GM12878 (cell line): Measurements from ENCODE around the gene B4GALT3. TPM values are rescaled to one million over a fixed set of nuclear protein-coding genes. Genes with fewer than 3 reads are reported as not detected.

Experiments
- ATAC-seq: fragments of 200-7000 bp; cut with Tn5 transposase; 3 replicates; pipeline ENCODE4 v1.9.1; 2020; ENCODE audit warnings: mild to moderate bottlenecking, moderate library complexity
- BruUV-seq: library from RNA; stranded (reverse); fragments of 400-500 nt; replicated peaks from 2 replicates; lab custom pipeline; 2021; lab: Mats Ljungman, UMichigan
- CTCF ChIA-PET: fragments of 300-600 bp; sonication (Branson Sonifier 250); formaldehyde crosslinking; extraction: SDS; loops from one replicate; lab custom pipeline; 2021; ENCODE audit warnings: inconsistent platforms; lab: Yijun Ruan, JAX
- POLR2A ChIA-PET: fragments of 350-600 bp; formaldehyde crosslinking; extraction: SDS; loops from one replicate; lab custom pipeline; 2021; ENCODE audit warnings: inconsistent platforms; lab: Charles Lee
- RAD21 ChIA-PET: fragments of 300-600 bp; sonication (Branson Sonifier 250); formaldehyde crosslinking; loops from one replicate; lab custom pipeline; 2023; ENCODE audit warnings: antibody characterized with exemption; ENCODE audit not compliant: unreplicated experiment; lab: Charles Lee
- SMC1A ChIA-PET: fragments of 300-600 bp; sonication (Branson Sonifier 250); formaldehyde crosslinking; loops from one replicate; lab custom pipeline; 2023; ENCODE audit not compliant: unreplicated experiment, uncharacterized antibody; lab: Charles Lee
- DNase-seq: peaks from one replicate; pipeline ENCODE4 v3.0.0-alpha.2; 2011; ENCODE audit warnings: low read depth, low spot score
- FAIRE-seq: peaks from 3 replicates; lab custom pipeline; 2011; peaks lifted over from hg19 to GRCh38; lab: Jason Lieb, UNC
- H2AFZ ChIP-seq: 2 replicates; pipeline ENCODE4 v1.6.0; 2011; ENCODE audit warnings: low read depth, low read length, control low read depth; ENCODE audit not compliant: control insufficient read depth
- H3K27ac ChIP-seq: 2 replicates; pipeline ENCODE4 v1.5.1; 2011; ENCODE audit warnings: control low read depth; ENCODE audit not compliant: control insufficient read depth, insufficient read depth
- H3K27me3 ChIP-seq, 2 experiments: replicated peaks in 1 of 2; 2 replicates each; pipeline versions ENCODE4 v1.6.0 to v1.6.1; 2011; ENCODE audit warnings: low read length in 1 of 2; ENCODE audit not compliant: control insufficient read depth in 2 of 2, insufficient read depth in 2 of 2
- H3K36me3 ChIP-seq, 2 experiments: 2 replicates each; pipeline ENCODE4 v1.5.1; 2011; ENCODE audit warnings: low read length in 1 of 2; ENCODE audit not compliant: control insufficient read depth in 2 of 2, insufficient read depth in 2 of 2
- H3K4me1 ChIP-seq: 2 replicates; pipeline ENCODE4 v1.6.1; 2011; ENCODE audit warnings: mild to moderate bottlenecking, low read length, moderate library complexity, mixed read lengths; ENCODE audit not compliant: control insufficient read depth, insufficient read depth
- H3K4me2 ChIP-seq: 2 replicates; pipeline ENCODE4 v1.6.0; 2011; ENCODE audit warnings: control low read depth; ENCODE audit not compliant: control insufficient read depth, insufficient read depth
- H3K4me3 ChIP-seq: fragments of 200-600 bp; sonication (generic); 2 replicates; pipeline ENCODE4 v1.5.1; 2016
- H3K79me2 ChIP-seq: 2 replicates; pipeline ENCODE4 v1.6.0; 2011; ENCODE audit warnings: low read length; ENCODE audit not compliant: control insufficient read depth, insufficient read depth
- H3K9ac ChIP-seq: 2 replicates; pipeline ENCODE4 v1.8.0; 2011; ENCODE audit warnings: low read length, control low read depth, mixed read lengths; ENCODE audit not compliant: control insufficient read depth, insufficient read depth
- H3K9me3 ChIP-seq: replicated peaks from 3 replicates; pipeline ENCODE4 v1.5.1; 2011; ENCODE audit warnings: mild to moderate bottlenecking, low read length; ENCODE audit not compliant: control insufficient read depth, insufficient read depth
- H4K20me1 ChIP-seq: 2 replicates; pipeline ENCODE4 v1.6.0; 2011; ENCODE audit not compliant: control insufficient read depth, insufficient read depth
- BHLHE40 ChIP-seq, 2 experiments: fragments of 450-650 bp in 1 of 2; IDR thresholded peaks; 2 replicates each; pipeline ENCODE4 v1.6.1; 2011 to 2017; ENCODE audit warnings: low read depth in 2 of 2, borderline replicate concordance in 1 of 2, improper control_type of control experiment in 1 of 2, low read length in 1 of 2, mild to moderate bottlenecking in 1 of 2
- E2F4 ChIP-seq: IDR thresholded peaks from 2 replicates; pipeline ENCODE4 v1.6.1; 2012; ENCODE audit warnings: low read depth, low read length, improper control_type of control experiment
- EGR1 ChIP-seq, 2 experiments: IDR thresholded peaks; 1 replicate in 1 of 2; 2 replicates in 1 of 2; pipeline ENCODE4 v1.6.1; 2011 to 2012; ENCODE audit warnings: low read depth in 2 of 2, low read length in 2 of 2, borderline replicate concordance in 1 of 2, mild to moderate bottlenecking in 1 of 2, moderate library complexity in 1 of 2
- IKZF1 ChIP-seq: fragments of 450-650 bp; conservative IDR thresholded peaks from 2 replicates; pipeline ENCODE4 v1.6.1; 2017; ENCODE audit warnings: antibody characterized with exemption, mild to moderate bottlenecking
- IKZF2 ChIP-seq, 2 experiments: fragments of 450-650 bp; IDR thresholded peaks; 2 replicates each; pipeline ENCODE4 v1.6.1; 2017; ENCODE audit warnings: mild to moderate bottlenecking in 2 of 2, moderate library complexity in 2 of 2
- KDM1A ChIP-seq: fragments of 200-600 bp; sonication (generic); IDR thresholded peaks from 2 replicates; pipeline ENCODE4 v1.6.1; 2016; ENCODE audit warnings: borderline replicate concordance
- MEF2B ChIP-seq: fragments of 450-650 bp; IDR thresholded peaks from 2 replicates; pipeline ENCODE4 v1.6.1; 2018; ENCODE audit warnings: mild to moderate bottlenecking, moderate library complexity; ENCODE audit not compliant: partially characterized antibody, poor library complexity, severe bottlenecking
- MLLT1 ChIP-seq: fragments of 450-650 bp; IDR thresholded peaks from 2 replicates; pipeline ENCODE4 v1.6.1; 2016; ENCODE audit warnings: mild to moderate bottlenecking
- RAD21 ChIP-seq: IDR thresholded peaks from 2 replicates; pipeline ENCODE4 v1.6.1; 2011; ENCODE audit warnings: mild to moderate bottlenecking, low read depth, low read length, moderate library complexity; ENCODE audit not compliant: insufficient read depth
- RELB ChIP-seq: fragments of 450-650 bp; IDR thresholded peaks from 2 replicates; pipeline ENCODE4 v1.6.1; 2017; ENCODE audit warnings: low read depth, mild to moderate bottlenecking, moderate library complexity
- SPI1 ChIP-seq: IDR thresholded peaks from 2 replicates; pipeline ENCODE4 v1.6.1; 2011; ENCODE audit warnings: low read depth, mild to moderate bottlenecking, low read length, moderate library complexity, borderline replicate concordance; ENCODE audit not compliant: insufficient read depth
- SREBF2 ChIP-seq: IDR thresholded peaks from 2 replicates; pipeline ENCODE4 v1.6.1; 2012; ENCODE audit warnings: mild to moderate bottlenecking, low read length
- STAT3 ChIP-seq: IDR thresholded peaks from 2 replicates; pipeline ENCODE4 v1.6.1; 2011; ENCODE audit warnings: low read depth, low read length, improper control_type of control experiment
- WGBS: methylation state at CpG from one replicate; pipeline ENCODE4 v1.1.6; 2016; ENCODE audit warnings: low lambda C conversion rate; ENCODE audit not compliant: insufficient replicate concordance, insufficient coverage; ENCODE audit errors: missing lambda C conversion rate; 5-methylcytosine and 5-hydroxymethylcytosine counted together
- in situ Hi-C: fragments of 300-500 bp; cut with MboI; formaldehyde crosslinking; loops from 9 replicates; pipeline ENCODE4 v1.14.3; 2018; ENCODE audit warnings: mixed read lengths
- intact Hi-C: fragments of 100-400 bp; cut with micrococcal nuclease; formaldehyde crosslinking; loops from one replicate; pipeline ENCODE4 v1.14.2; 2022; ENCODE audit not compliant: unreplicated experiment
- polyA plus RNA-seq, 11 experiments: library from polyadenylated mRNA; depleted of rRNA in 4 of 11; unstranded in 6 of 11; stranded (reverse) in 5 of 11; fragments of >200 nt; fragmentation: Nextera tagmentation in 4 of 11; fragmentation: Illumina TruSeq in 1 of 11; extraction: Ambion mirVana in 4 of 11; extraction: Trizol in 1 of 11; gene quantifications; 1 replicate in 1 of 11; 2 replicates in 10 of 11; pipeline versions ENCODE4 v1.2.1 to v1.2.3, GENCODE V29; 2011 to 2016; ENCODE audit warnings: inconsistent platforms in 2 of 11, missing spikeins in 2 of 11, low read depth in 1 of 11
- total RNA-seq, 4 experiments: library from RNA; depleted of rRNA in 3 of 4; stranded (reverse); fragments of >200 nt in 3 of 4; fragmentation: Illumina TruSeq in 1 of 4; extraction: Trizol in 1 of 4; gene quantifications; 2 replicates each; pipeline versions ENCODE4 v1.2.1 to v1.2.3, GENCODE V29; 2013 to 2021

Gene B4GALT3
- total and polyA plus RNA-seq, 10 of the 15 experiments (the other 5 are each of a cell fraction or from before 2014, with no cell fraction given) = 27.1 to 58.9 (median 42.6) TPM

- TF ChIP-seq IKZF1 (peak; percentile 92), IKZF2 (IDR thresholded peaks at IDR 0.05) (peak; percentile 85 to 86; a peak in 3 of 4 replicates), BHLHE40 (IDR thresholded peaks at IDR 0.05; ENCODE audit: borderline replicate concordance in 1 of 2, low read depth in 2 of 2, low read length in 1 of 2) (peak; percentile 19 to 45; a peak in 1 of 4 replicates), E2F4 (no peak), RAD21 (no peak), SPI1 (peak; percentile 94), RELB (peak; percentile 70)
These were observed 17.9 kb upstream of the B4GALT3 start (continued) for GRCh38 chr1:161195171-161195570.

- POLR2A ChIA-PET = interaction anchor here (0.9 to 3.3 kb wide), 4 partner anchors 7 to 40 kb away, joined by 4 to 18 read pairs (median 4); partner anchors contain the start of genes NDUFS2, TOMM40L and UFC1
- RAD21 ChIA-PET = interaction anchor here (0.8 to 7.2 kb wide), 7 partner anchors 11 to 188 kb away, joined by 3 to 55 read pairs (median 4); partner anchors contain the start of genes APOA2 and TOMM40L
- Histone ChIP-seq H3K36me3 (no peaks in the 10 kb centered on the region), H3K4me2 (no peak overlapping the region), H3K27ac (no peak overlapping the region), H3K79me2 (no peaks in the 10 kb centered on the region), H4K20me1 (no peaks in the 10 kb centered on the region), H2AFZ (no peak overlapping the region), H3K9me3 (no peaks in the 10 kb centered on the region), H3K4me3 (no peak overlapping the region), H3K4me1 (peaks cover 18% of the 10 kb centered on the region), H3K27me3 (no peaks in the 10 kb centered on the region), H3K9ac (no peak overlapping the region)
- no TSS peak for BruUV-seq
- WGBS = 71% methylated on average over 18 of the region's 21 CpGs
- no peak for DNase-seq
- CTCF ChIA-PET = interaction anchor here (0.8 to 7.0 kb wide), 16 partner anchors 9 to 195 kb away, joined by 3 to 164 read pairs (median 12); partner anchors contain the start of genes APOA2, CFAP126, NDUFS2 and PPOX
- ATAC-seq = no peak
- FAIRE-seq = no peak
- in situ Hi-C loops = loop anchor here (10.0 kb wide), 1 partner anchor 551 kb away; the partner anchor contains the start of gene DUSP12
- intact Hi-C loops = no loop called here
- SMC1A ChIA-PET = interaction anchor here (1.0 to 5.3 kb wide), 8 partner anchors 8 to 190 kb away, joined by 3 to 55 read pairs (median 6); partner anchors contain the start of genes APOA2, NDUFS2 and TOMM40L
- TF ChIP-seq STAT3 (no peak), MLLT1 (no peak), SREBF2 (no peak), EGR1 (IDR thresholded peaks at IDR 0.05; ENCODE audit: borderline replicate concordance in 1 of 2, low read depth in 2 of 2, low read length in 2 of 2) (no peak), BHLHE40 (IDR thresholded peaks at IDR 0.05; ENCODE audit: borderline replicate concordance in 1 of 2, low read depth in 2 of 2, low read length in 1 of 2) (no peak), KDM1A (no peak), MEF2B (no peak)
These were observed 16.4 kb upstream of the B4GALT3 start for GRCh38 chr1:161193561-161194235.
